ENCODE results near the gene MAPRE2.

MAPRE2 gene

GRCh38 chr18:35040988-35041814, at the start of gene MAPRE2:
TSS of gene MAPRE2 (plus strand) at chr18:35041413. CDS start at chr18:35041540, 127 bp downstream.
- peak; percentile 71 for DNase-seq (ENCODE audit: insufficient read length, low spot score)
- no peak for FAIRE-seq

- no peak for FAIRE-seq
- no peak for DNase-seq (ENCODE audit: insufficient read length, low spot score)
Measured at GRCh38 chr18:34991561-34991960, 49.7 kb upstream of the MAPRE2 start.

GRCh38 chr18:34993289-34993688, 47.9 kb upstream of the MAPRE2 start:
- DNase-seq (ENCODE audit: insufficient read length, low spot score) (no peak), FAIRE-seq (no peak)

GRCh38 chr18:34995746-34996145, 45.5 kb upstream of the MAPRE2 start:
- no peak for DNase-seq (ENCODE audit: insufficient read length, low spot score)
- no peak for FAIRE-seq

DNA sequence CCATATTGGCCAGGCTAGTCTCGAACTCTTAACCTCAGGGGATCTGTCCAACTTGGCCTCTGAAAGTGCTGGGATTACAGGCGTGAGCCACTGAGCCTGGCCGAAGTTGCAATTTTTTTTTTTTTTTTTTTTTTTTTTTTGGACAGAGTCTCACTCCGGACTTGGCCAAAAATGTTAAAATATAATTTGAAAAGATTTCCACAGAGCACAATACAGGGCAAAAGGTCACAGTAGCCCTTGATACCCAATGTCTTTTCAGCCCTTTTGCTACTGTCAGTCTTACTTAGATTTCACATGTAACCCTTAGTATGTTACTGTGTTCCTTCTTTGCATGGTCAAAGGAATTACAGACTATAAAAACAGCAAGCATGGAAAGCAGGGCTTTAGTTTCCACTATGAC, 42.6 kb upstream of the MAPRE2 start:
- FAIRE-seq = no peak
- DNase-seq (ENCODE audit: insufficient read length, low spot score) = no peak

- no peak for DNase-seq (ENCODE audit: insufficient read length, low spot score)
- FAIRE-seq = no peak
Measured at GRCh38 chr18:34999756-35000289, 41.4 kb upstream of the MAPRE2 start.

DNA sequence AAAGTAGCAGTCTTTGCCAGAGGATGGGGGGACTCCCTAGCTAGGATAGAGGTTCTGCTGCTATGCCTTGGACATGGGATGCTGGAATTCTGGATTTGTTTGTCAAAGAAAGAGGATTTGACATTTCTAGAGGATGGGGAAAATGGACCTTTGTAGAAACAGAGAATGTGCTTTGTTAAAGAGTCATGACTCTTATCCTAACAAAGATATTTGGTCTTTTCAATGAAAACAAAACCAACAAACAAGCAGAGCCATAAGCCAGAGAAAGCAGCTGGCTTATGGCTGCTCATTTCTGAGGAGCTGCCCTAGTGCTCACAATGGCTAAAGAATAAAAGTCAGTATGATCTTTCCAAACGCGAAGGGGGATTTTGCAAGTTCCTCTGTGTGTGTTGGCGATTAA, 40.8 kb upstream of the MAPRE2 start:
- DNase-seq (ENCODE audit: insufficient read length, low spot score) = no peak
- FAIRE-seq = no peak

- FAIRE-seq (no peak), DNase-seq (ENCODE audit: insufficient read length, low spot score) (no peak)
Measured at GRCh38 chr18:35002120-35002519, 39.1 kb upstream of the MAPRE2 start.

DNA sequence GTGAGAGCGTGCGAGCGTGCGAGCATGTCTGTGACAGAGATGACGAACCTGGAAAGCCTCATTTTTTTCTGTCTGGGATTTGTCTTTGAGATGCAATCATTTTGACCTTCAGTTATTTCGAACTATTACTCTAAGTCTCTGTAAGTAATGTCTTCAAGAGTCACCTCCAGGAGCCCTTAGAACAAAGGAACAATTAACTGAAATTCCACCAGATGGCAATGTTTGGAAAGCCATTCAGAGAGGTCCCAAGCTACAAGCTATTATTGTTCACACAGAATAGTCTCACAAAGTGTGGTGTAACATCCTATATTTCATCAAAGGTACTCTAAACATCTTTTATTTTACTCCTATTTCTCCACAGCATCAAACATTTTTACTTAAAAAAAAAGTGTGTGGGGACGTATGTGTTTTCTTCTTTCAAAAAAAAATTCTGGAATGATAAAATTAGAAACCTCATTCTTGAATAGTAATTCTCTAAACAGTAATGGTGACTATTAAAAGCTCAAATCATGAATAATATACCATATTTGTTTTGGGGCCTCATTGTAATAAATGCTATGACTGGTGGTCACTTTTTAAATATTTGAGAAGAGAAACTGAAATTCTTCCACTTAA, 35.1 kb upstream of the MAPRE2 start:
- no peak for FAIRE-seq
- DNase-seq (ENCODE audit: insufficient read length, low spot score) = peak; percentile 27

- FAIRE-seq (no peak), DNase-seq (ENCODE audit: insufficient read length, low spot score) (no peak)
Measured at GRCh38 chr18:35010156-35010555, 31.1 kb upstream of the MAPRE2 start.

- no peak for FAIRE-seq
- DNase-seq (ENCODE audit: insufficient read length, low spot score) = no peak
Measured at GRCh38 chr18:35010993-35011392, 30.2 kb upstream of the MAPRE2 start.

GRCh38 chr18:35019933-35020332, 21.3 kb upstream of the MAPRE2 start:
- DNase-seq (ENCODE audit: insufficient read length, low spot score) = no peak
- FAIRE-seq = no peak

DNA sequence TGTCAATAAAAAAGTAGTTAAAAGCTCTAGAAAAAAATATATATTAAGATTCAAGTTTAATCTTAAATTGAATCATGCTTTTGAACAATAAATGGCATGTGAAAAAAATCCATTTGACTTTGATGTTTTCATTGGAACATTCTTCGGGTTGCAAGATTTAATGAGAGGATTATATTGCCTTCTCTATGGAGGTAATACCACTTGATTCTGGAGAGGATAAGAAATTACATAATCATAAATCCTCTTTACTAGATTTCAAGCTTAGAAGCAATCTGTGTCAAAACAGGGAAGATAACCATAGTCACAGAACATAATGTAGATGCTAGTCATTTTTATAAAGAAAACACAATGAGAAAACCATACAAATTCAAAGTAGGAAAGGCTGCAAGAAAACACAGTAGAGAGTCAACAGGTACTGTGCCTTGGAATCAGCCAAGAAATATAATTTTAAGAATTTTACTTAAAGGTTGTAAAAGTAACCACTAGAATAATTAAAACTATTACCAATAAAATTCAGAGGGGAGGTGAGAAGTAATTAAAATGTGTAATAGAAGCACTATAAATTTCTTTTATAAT, 18.7 kb upstream of the MAPRE2 start:
- FAIRE-seq = no peak

GRCh38 chr18:35024196-35024595, 17.0 kb upstream of the MAPRE2 start:
- no peak for DNase-seq (ENCODE audit: insufficient read length, low spot score)
- FAIRE-seq = no peak

More for the DNA sequence above, 18.7 kb upstream of the MAPRE2 start:
- no peak for DNase-seq (ENCODE audit: insufficient read length, low spot score)

GRCh38 chr18:35024965-35025364, 16.2 kb upstream of the MAPRE2 start:
- no peak for DNase-seq (ENCODE audit: insufficient read length, low spot score)
- no peak for FAIRE-seq

- FAIRE-seq (no peak), DNase-seq (ENCODE audit: insufficient read length, low spot score) (no peak)
Measured at GRCh38 chr18:35026407-35027061, 14.7 kb upstream of the MAPRE2 start.

- FAIRE-seq (no peak), DNase-seq (ENCODE audit: insufficient read length, low spot score) (no peak)
Measured at GRCh38 chr18:35027206-35027605, 14.0 kb upstream of the MAPRE2 start.

DNA sequence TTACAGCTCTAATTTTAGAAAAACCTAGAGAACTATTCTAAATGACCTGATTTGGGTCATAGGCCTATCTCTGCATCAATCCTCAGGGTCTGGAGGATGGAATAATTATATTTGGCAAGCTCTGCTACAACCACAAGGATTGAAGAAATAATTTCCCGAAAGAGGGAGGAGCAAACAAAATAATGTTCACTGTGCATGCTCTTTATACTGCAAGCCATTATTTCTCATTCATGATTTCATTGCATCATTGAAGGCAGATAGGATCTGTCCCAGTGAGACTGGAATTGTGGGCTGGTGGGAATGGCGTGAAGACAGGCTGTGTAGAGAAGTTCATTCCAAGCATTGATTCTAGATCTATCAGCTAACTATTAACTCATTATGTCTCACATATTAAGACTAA, 12.7 kb upstream of the MAPRE2 start:
- DNase-seq (ENCODE audit: insufficient read length, low spot score) (no peak), FAIRE-seq (no peak)

- no peak for DNase-seq (ENCODE audit: insufficient read length, low spot score)
- FAIRE-seq = no peak
Measured at GRCh38 chr18:35029103-35029502, 12.1 kb upstream of the MAPRE2 start.

DNA sequence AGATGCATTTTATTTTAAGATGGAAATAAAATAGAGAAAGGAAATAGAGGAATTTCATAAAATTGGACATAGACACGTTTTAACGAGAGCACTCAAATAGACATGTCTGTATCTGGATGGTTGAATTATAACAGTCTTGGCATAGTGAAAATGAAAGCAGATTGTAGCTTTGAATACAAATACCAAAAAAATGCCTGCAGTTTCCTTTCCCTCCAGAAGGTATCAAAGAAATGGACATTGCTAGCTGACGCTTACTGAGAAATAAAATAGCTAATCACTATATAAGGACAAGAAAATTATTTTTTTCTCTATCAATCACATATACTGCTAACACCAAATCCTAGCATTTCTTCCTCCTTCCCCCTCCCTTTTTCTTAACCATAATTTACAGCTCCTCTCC, 11.4 kb upstream of the MAPRE2 start:
- DNase-seq (ENCODE audit: insufficient read length, low spot score) (no peak), FAIRE-seq (no peak)

All from HTR-8/SVneo (cell line).